Esophagus squamous epithelium (tissue), 5 donors: ENCODE data around the gene IRF2BP2. TPM values are rescaled to one million over a fixed set of nuclear protein-coding genes. Genes with fewer than 3 reads are reported as not detected.
A peak's percentile ranks its signal among the peaks of the same experiment; 100 is the strongest.

Source experiments
- DNase-seq: peaks from one replicate; lab custom pipeline; 2025; lab: John Stamatoyannopoulos, UW
- H3K27ac ChIP-seq, 4 donors: fragments of 200-600 bp; sonication (generic); one replicate each; pipeline ENCODE4 v1.5.1; 2016 to 2019; ENCODE audit warnings: mild to moderate bottlenecking in 1 of 4
- H3K27me3 ChIP-seq, 4 donors: fragments of 200-600 bp; sonication (generic); 1 replicate in 3 of 4; 2 replicates in 1 of 4; pipeline versions ENCODE4 v1.5.1 to v1.6.0; 2017 to 2021; ENCODE audit warnings: antibody characterized with exemption in 1 of 4
- H3K36me3 ChIP-seq, 3 donors: fragments of 200-600 bp; sonication (generic); one replicate each; pipeline ENCODE4 v1.5.1; 2016 to 2019
- H3K4me1 ChIP-seq, 3 donors: fragments of 200-600 bp; sonication (generic); one replicate each; pipeline ENCODE4 v1.5.1; 2017 to 2019
- H3K4me3 ChIP-seq, 4 donors: fragments of 200-600 bp; sonication (generic); 1 replicate in 3 of 4; 2 replicates in 1 of 4; pipeline ENCODE4 v1.5.1; 2016 to 2019; ENCODE audit warnings: mild to moderate bottlenecking in 2 of 4, moderate library complexity in 1 of 4
- H3K9me3 ChIP-seq, 3 donors: fragments of 200-600 bp; sonication (generic); one replicate each; pipeline ENCODE4 v1.5.1; 2016 to 2019
- CTCF ChIP-seq, 6 experiments: fragments of 450-650 bp in 4 of 6; fragments of 200-600 bp in 2 of 6; sonication (generic) in 2 of 6; IDR thresholded peaks; one replicate each; pipeline ENCODE4 v1.5.1; 2016 to 2019; ENCODE audit warnings: antibody characterized with exemption in 6 of 6, mild to moderate bottlenecking in 4 of 6, moderate library complexity in 4 of 6
- POLR2A ChIP-seq, 4 donors: fragments of 450-650 bp; IDR thresholded peaks; one replicate each; pipeline ENCODE4 v1.6.1; 2017; ENCODE audit warnings: antibody characterized with exemption in 4 of 4, mild to moderate bottlenecking in 4 of 4, moderate library complexity in 3 of 4
- WGBS, 2 donors: methylation state at CpG; one replicate each; pipeline ENCODE4 v1.1.5; 2018; 5-methylcytosine and 5-hydroxymethylcytosine counted together
- intact Hi-C: fragments of 100-400 bp; cut with DNase I; formaldehyde crosslinking; loops from one replicate; pipeline ENCODE4 v1.15.0; 2022
- total RNA-seq, 4 donors: library from RNA; depleted of rRNA; stranded (reverse); fragments of >200 nt; gene quantifications; one replicate each; pipeline ENCODE4 v1.1.0, GENCODE V29; 2016
- donor health status: DM: yes; HTN: yes; CAD: no.

IRF2BP2 gene
- total RNA-seq, 4 donors from 2014 or later: 52.5 to 66.8 (median 57.6) TPM

GRCh38 chr1:234656070-234656895, 46.3 kb upstream of the IRF2BP2 start:
- Histone ChIP-seq H3K9me3 (no peaks in the 10 kb centered on the region), H3K27ac (peak overlapping the region; percentile 90 to 94 (median 92)), H3K27me3 (no peaks in the 10 kb centered on the region), H3K36me3 (no peaks in the 10 kb centered on the region), H3K4me3 (peak overlapping the region; percentile 18 to 54 (median 27)), H3K4me1 (peaks cover 17 to 60% (median 27%) of the 10 kb centered on the region in 3 donors)
- no peak for DNase-seq
- 45 to 59% methylated on average over 16 of the region's 17 CpGs for WGBS, 2 donors
- no peak for TF ChIP-seq CTCF (IDR thresholded peaks at IDR 0.05)
- TF ChIP-seq POLR2A (IDR thresholded peaks at IDR 0.05): no peak
- intact Hi-C loops: no loop called here

DNA sequence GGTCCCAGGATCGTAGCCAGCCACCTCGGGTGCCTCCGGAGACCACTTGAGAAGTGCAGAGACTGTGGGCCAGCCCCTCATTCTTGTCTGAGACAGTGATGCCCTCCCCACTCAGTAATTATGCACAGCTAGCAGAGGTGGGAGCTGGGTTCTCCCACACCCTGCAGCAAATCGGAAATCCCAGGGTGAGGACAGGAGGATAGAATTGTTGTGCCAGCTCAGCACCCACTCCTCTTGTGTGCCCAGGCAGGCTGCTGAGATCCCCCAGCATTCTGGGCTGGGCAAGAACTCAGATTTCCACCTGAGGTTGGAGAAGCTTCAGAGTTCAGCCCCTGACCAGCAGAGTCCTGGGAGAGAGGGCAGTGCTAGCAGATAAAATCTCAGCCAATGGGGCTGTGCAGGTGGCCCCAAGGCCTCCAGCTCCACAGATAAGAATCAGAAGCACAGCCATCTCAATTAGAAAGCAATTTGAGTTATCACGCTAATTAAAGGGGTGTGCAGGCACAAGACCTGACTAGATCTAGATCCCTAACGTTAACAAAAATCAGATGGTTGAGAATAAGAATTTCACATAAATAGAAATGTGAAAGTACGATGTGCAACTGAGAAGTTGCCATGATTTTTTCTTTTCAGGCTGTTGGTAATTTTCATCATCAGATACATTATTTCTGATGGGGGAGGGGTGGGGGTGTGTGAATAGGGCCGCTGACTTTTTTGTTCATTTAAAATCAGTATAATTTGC, 45.5 kb upstream of the IRF2BP2 start:
- intact Hi-C loops: no loop called here

GRCh38 chr1:234654002-234654733, 44.2 kb upstream of the IRF2BP2 start:
- intact Hi-C loops: no loop called here
- 75 to 90% methylated on average over 3 of the region's 3 CpGs for WGBS, 2 donors

More for the DNA sequence above, 45.5 kb upstream of the IRF2BP2 start:
- WGBS, 2 donors: 64 to 76% methylated on average over 4 of the region's 8 CpGs
- no peak for DNase-seq
- peaks cover 17 to 52% (median 27%) of the 10 kb centered on the region in 3 donors for H3K4me1 ChIP-seq
- peak overlapping the region in 3 of 4 donors; percentile 90 to 94 (median 91) for H3K27ac ChIP-seq
- peak overlapping the region in 1 of 4 donors; percentile 54 for H3K4me3 ChIP-seq
- no peak for TF ChIP-seq CTCF (IDR thresholded peaks at IDR 0.05)
- no peak for TF ChIP-seq POLR2A (IDR thresholded peaks at IDR 0.05)
- H3K27me3 ChIP-seq: no peaks in the 10 kb centered on the region
- no peaks in the 10 kb centered on the region for H3K36me3 ChIP-seq
- no peaks in the 10 kb centered on the region for H3K9me3 ChIP-seq

DNA sequence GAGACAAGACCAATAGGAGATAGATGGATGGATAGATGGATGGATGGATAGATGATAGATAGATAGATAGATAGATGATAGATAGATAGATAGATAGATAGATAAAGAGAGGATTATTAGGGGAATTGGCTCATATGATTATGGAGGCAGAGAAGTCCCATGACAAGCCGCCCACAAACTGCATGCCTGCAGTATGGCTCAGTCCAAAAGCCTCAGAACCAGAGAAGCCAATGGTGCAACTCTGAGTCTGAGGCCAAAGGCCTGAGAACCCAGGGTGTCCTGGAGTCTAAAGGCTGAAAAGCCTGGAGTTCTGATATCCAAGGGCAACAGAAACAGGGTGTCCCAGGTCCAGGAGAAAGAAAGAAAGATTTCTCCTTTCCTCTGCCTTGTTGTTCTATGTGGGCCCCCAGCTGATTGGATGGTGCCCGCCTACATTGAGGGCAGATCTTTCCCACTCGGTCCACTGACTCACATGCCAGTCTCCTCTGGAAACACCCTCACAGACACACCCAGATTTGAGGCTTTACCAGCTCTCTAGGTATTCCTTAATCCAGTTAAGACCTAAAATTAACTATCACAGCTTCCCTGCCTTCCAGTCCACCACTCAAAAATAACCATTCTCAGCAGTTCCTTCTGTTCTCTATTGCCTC, 39.6 kb upstream of the IRF2BP2 start:
- intact Hi-C loops: no loop called here
- no peak for DNase-seq
- H3K27ac ChIP-seq: peak overlapping the region in 3 of 4 donors; percentile 59 to 71 (median 70)
- whole genome bisulfite sequencing, 2 donors: 57 to 77% methylated on average over 3 of the region's 3 CpGs
- H3K4me3 ChIP-seq: no peak overlapping the region
- peaks cover 0 to 44% (median 0%) of the 10 kb centered on the region in 3 donors for H3K4me1 ChIP-seq
- no peaks in the 10 kb centered on the region for H3K36me3 ChIP-seq
- TF ChIP-seq CTCF (IDR thresholded peaks at IDR 0.05): no peak
- TF ChIP-seq POLR2A (IDR thresholded peaks at IDR 0.05): no peak
- no peaks in the 10 kb centered on the region for H3K27me3 ChIP-seq
- H3K9me3 ChIP-seq: no peaks in the 10 kb centered on the region

More at GRCh38 chr1:234654002-234654733, 44.2 kb upstream of the IRF2BP2 start:
- no peak overlapping the region for H3K27ac ChIP-seq
- H3K4me3 ChIP-seq: no peak overlapping the region
- DNase-seq: no peak
- no peaks in the 10 kb centered on the region for H3K27me3 ChIP-seq
- peaks cover 5 to 49% (median 23%) of the 10 kb centered on the region in 3 donors for H3K4me1 ChIP-seq
- H3K9me3 ChIP-seq: no peaks in the 10 kb centered on the region
- no peaks in the 10 kb centered on the region for H3K36me3 ChIP-seq
- TF ChIP-seq POLR2A (IDR thresholded peaks at IDR 0.05) (no peak), CTCF (IDR thresholded peaks at IDR 0.05) (no peak)
